Activated B cell treated with CpG ODN at 0.5 μM for 24 hours (primary cell): ENCODE data around the gene RBPMS2. TPM values are rescaled to one million over a fixed set of nuclear protein-coding genes. Genes with fewer than 3 reads are reported as not detected.

ENCODE experiments used
- ATAC-seq: fragments of 200-7000 bp; cut with Tn5 transposase; one replicate; pipeline ENCODE4 v1.10.0; 2021; ENCODE audit warnings: low read depth, mild to moderate bottlenecking, moderate library complexity
- CTCF ChIA-PET: fragments of 350-600 bp; sonication (Branson Sonifier 250); formaldehyde crosslinking; loops from one replicate; lab custom pipeline; 2021; ENCODE audit warnings: antibody characterized with exemption; lab: Charles Lee
- POLR2A ChIA-PET: fragments of 350-600 bp; sonication (Branson Sonifier 250); formaldehyde crosslinking; loops from one replicate; lab custom pipeline; 2021; ENCODE audit warnings: antibody characterized with exemption; lab: Charles Lee
- DNase-seq: peaks from one replicate; pipeline ENCODE4 v3.0.0; 2022
- H3K27ac Mint-ChIP-seq: one replicate; pipeline ENCODE4 v1.8.0; 2020; ENCODE audit warnings: mixed read lengths
- H3K27me3 Mint-ChIP-seq: one replicate; pipeline ENCODE4 v1.8.0; 2021; ENCODE audit warnings: mixed read lengths
- H3K36me3 Mint-ChIP-seq: one replicate; pipeline ENCODE4 v1.8.0; 2021; ENCODE audit warnings: low read depth, mixed read lengths
- H3K4me1 Mint-ChIP-seq: one replicate; pipeline ENCODE4 v1.8.0; 2021; ENCODE audit warnings: mixed read lengths
- H3K4me3 Mint-ChIP-seq: one replicate; pipeline ENCODE4 v1.8.0; 2020; ENCODE audit warnings: mild to moderate bottlenecking, mixed read lengths
- H3K9me3 Mint-ChIP-seq: one replicate; pipeline ENCODE4 v1.8.0; 2020; ENCODE audit warnings: mixed read lengths
- intact Hi-C: fragments of 100-400 bp; cut with micrococcal nuclease; formaldehyde crosslinking; loops from one replicate; pipeline ENCODE4 v1.15.1; 2024
- total RNA-seq: library from RNA; stranded (reverse); gene quantifications from 2 replicates; pipeline ENCODE4 v1.2.3, GENCODE V29; 2022
- TF ChIP-seq, protein P1 (sequence below): fragments of 200-600 bp; IDR thresholded peaks from one replicate; pipeline ENCODE4 v1.8.0; 2022; ENCODE audit warnings: antibody characterized with exemption, mild to moderate bottlenecking

RBPMS2 gene
- total RNA-seq, 1 donor from 2014 or later = 0.93 TPM

DNA sequence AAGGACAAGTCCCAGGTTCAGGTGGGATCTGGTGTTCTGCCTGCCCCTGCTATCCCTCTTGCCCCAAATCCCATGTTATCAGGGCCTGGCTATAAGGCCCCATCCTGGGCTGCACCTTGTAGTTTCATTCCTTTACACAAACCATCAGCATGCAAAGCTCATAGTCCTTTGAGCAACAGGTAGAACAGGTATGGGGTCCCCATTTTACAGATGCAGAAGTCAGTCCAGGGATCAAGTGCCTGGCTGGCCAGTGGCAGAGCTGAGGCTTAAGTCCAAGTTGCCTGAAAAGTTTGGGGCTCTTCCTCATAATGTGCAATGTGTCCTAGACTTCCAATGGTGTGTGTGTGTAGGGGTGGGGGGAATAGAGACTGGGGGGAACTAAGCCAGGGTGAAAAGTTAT, 11.9 kb downstream of the RBPMS2 start:
- H3K4me3 Mint-ChIP-seq = no peak overlapping the region
- H3K9me3 Mint-ChIP-seq = no peaks in the 10 kb centered on the region
- no peak for ATAC-seq
- ChIA-PET CTCF (interaction anchor here (1.3 kb wide), 1 partner anchor 72 kb away, joined by 3 read pairs; no protein-coding TSS in a partner anchor), POLR2A (no interaction called here)
- intact Hi-C loops = no loop called here
- TF ChIP-seq, protein P1, sequence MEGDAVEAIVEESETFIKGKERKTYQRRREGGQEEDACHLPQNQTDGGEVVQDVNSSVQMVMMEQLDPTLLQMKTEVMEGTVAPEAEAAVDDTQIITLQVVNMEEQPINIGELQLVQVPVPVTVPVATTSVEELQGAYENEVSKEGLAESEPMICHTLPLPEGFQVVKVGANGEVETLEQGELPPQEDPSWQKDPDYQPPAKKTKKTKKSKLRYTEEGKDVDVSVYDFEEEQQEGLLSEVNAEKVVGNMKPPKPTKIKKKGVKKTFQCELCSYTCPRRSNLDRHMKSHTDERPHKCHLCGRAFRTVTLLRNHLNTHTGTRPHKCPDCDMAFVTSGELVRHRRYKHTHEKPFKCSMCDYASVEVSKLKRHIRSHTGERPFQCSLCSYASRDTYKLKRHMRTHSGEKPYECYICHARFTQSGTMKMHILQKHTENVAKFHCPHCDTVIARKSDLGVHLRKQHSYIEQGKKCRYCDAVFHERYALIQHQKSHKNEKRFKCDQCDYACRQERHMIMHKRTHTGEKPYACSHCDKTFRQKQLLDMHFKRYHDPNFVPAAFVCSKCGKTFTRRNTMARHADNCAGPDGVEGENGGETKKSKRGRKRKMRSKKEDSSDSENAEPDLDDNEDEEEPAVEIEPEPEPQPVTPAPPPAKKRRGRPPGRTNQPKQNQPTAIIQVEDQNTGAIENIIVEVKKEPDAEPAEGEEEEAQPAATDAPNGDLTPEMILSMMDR = no peak
- no peak for DNase-seq
- no peak overlapping the region for H3K27ac Mint-ChIP-seq
- peaks cover 19% of the 10 kb centered on the region for H3K4me1 Mint-ChIP-seq
- H3K27me3 Mint-ChIP-seq = no peaks in the 10 kb centered on the region
- H3K36me3 Mint-ChIP-seq = no peaks in the 10 kb centered on the region

DNA sequence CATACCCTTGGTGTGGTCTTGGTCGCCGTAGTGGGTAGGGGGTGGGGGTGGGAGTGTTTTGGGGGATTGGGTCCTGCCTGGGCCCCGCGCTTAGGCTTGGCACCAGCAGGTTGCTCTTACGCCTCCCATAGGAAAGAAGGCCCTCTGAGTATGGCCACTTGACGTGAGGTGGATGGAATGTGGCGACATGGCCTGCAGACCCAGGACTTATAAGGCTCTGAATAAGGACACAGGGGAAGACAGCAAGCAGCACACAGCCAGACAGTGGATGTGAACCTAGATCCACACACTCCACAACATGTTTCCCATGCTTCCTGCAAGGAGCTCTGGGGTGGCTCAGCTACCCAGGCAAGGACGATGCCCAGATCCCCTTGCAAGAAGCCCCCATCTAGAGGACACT, 12.4 kb downstream of the RBPMS2 start:
- TF ChIP-seq, protein P1 = no peak
- POLR2A ChIA-PET = interaction anchor here (0.6 kb wide), 2 partner anchors 16 to 74 kb away, joined by 6 to 8 read pairs; no protein-coding TSS in a partner anchor
- Mint-ChIP-seq H3K4me1 (peaks cover 17% of the 10 kb centered on the region), H3K4me3 (no peak overlapping the region), H3K9me3 (no peaks in the 10 kb centered on the region), H3K36me3 (no peaks in the 10 kb centered on the region), H3K27ac (no peak overlapping the region), H3K27me3 (no peaks in the 10 kb centered on the region)
- intact Hi-C loops = no loop called here
- DNase-seq (no peak), ATAC-seq (no peak)
- CTCF ChIA-PET = interaction anchor here (1.3 kb wide), 1 partner anchor 72 kb away, joined by 3 read pairs; no protein-coding TSS in a partner anchor

DNA sequence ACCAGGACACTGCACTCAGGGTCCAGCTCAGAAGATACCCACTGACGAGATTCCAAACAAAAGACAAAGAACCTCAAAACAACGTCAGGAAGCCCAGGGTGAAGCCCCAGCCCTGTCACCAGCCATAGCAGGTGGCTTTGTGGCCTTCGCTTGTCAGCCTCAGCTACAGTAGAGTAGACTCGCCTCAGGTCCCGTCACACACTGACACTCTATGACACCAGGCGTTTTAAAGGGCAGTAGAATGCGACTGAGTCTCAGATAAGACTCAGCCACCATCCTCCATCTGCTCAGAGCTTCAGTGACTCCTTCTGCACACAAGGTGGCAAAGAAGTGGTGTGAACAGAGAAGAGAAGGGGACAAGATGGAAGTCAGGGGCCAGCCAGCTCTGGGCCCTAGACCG, 12.8 kb downstream of the RBPMS2 start:
- Mint-ChIP-seq H3K27ac (no peak overlapping the region), H3K36me3 (no peaks in the 10 kb centered on the region), H3K4me3 (no peak overlapping the region), H3K27me3 (no peaks in the 10 kb centered on the region), H3K4me1 (peaks cover 12% of the 10 kb centered on the region), H3K9me3 (no peaks in the 10 kb centered on the region)
- ATAC-seq (no peak), DNase-seq (no peak)
- TF ChIP-seq, protein P1 = no peak
- POLR2A ChIA-PET = interaction anchor here (0.6 kb wide), 2 partner anchors 17 to 74 kb away, joined by 6 to 8 read pairs; no protein-coding TSS in a partner anchor
- CTCF ChIA-PET = interaction anchor here (1.3 kb wide), 1 partner anchor 73 kb away, joined by 3 read pairs; no protein-coding TSS in a partner anchor
- intact Hi-C loops = no loop called here

DNA sequence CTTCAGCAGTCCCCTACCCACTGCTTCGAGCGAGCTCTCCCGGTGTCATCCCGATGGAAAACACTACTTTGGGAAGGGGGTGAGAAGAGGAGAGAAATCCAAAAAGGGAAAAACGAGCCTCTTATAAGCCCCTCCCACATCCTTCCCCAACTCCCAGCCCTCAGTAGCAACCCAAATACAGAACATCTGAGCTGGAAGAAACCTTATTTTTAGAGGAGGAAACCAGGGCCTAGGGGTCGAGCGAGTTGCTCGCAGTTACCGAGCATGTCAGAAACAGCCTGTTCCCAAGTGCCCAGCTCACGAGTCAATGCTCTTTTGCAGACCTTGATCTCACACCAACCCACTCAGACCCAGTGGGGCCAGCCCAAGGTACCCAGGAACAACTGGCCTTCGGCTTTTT, 14.2 kb downstream of the RBPMS2 start:
- intact Hi-C loops = no loop called here
- no peaks in the 10 kb centered on the region for H3K9me3 Mint-ChIP-seq
- no peaks in the 10 kb centered on the region for H3K27me3 Mint-ChIP-seq
- no peak for DNase-seq
- H3K36me3 Mint-ChIP-seq = no peaks in the 10 kb centered on the region
- H3K27ac Mint-ChIP-seq = no peak overlapping the region
- no peak overlapping the region for H3K4me3 Mint-ChIP-seq
- POLR2A ChIA-PET = interaction anchor here (0.6 kb wide), 1 partner anchor 179 kb away, joined by 4 read pairs; no protein-coding TSS in a partner anchor
- H3K4me1 Mint-ChIP-seq = peaks cover 16% of the 10 kb centered on the region
- ATAC-seq = no peak
- CTCF ChIA-PET = no interaction called here
- TF ChIP-seq, protein P1 = no peak

DNA sequence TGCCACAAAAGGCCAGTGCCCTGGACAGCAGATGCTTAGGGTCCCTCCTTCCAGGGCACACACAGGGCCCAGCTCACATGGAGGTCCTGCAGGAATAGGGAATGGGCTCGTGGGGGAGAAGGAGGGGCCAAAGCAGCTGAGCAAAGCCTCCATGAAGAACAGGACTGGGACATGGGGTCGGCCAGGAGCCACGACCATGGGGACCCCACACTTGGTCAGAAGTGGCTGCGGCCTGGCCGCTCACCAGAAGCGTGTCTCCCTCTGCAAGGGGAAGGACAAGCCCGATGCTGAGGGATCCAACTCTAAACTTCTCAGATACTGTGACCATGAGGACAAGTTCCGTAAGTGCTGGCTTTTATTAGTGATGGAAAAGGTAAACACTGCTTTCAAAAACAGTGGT, 15.3 kb downstream of the RBPMS2 start:
- Mint-ChIP-seq H3K4me1 (peaks cover 26% of the 10 kb centered on the region), H3K4me3 (no peak overlapping the region), H3K9me3 (no peaks in the 10 kb centered on the region), H3K27me3 (no peaks in the 10 kb centered on the region), H3K27ac (no peak overlapping the region), H3K36me3 (no peaks in the 10 kb centered on the region)
- TF ChIP-seq, protein P1 = no peak
- CTCF ChIA-PET = no interaction called here
- ATAC-seq = no peak
- intact Hi-C loops = no loop called here
- POLR2A ChIA-PET = no interaction called here
- DNase-seq = no peak
